GM12865 (cell line): Measurements from ENCODE around the gene QDPR.
A peak's percentile ranks its signal among the peaks of the same experiment; 100 is the strongest.

Source experiments
- DNase-seq: peaks from one replicate; pipeline ENCODE4 v3.0.0; 2010; ENCODE audit warnings: low read depth
- H3K4me3 ChIP-seq: 2 replicates; pipeline ENCODE4 v1.5.1; 2011; ENCODE audit warnings: mild to moderate bottlenecking, low read depth, low read length, control low read depth
- TF ChIP-seq, protein P1 (sequence below): IDR thresholded peaks from 2 replicates; pipeline ENCODE4 v1.5.1; 2011; ENCODE audit warnings: low read length, control low read depth, low read depth, inconsistent platforms; ENCODE audit not compliant: insufficient read depth; ENCODE audit errors: missing control alignments

The QDPR gene

DNA sequence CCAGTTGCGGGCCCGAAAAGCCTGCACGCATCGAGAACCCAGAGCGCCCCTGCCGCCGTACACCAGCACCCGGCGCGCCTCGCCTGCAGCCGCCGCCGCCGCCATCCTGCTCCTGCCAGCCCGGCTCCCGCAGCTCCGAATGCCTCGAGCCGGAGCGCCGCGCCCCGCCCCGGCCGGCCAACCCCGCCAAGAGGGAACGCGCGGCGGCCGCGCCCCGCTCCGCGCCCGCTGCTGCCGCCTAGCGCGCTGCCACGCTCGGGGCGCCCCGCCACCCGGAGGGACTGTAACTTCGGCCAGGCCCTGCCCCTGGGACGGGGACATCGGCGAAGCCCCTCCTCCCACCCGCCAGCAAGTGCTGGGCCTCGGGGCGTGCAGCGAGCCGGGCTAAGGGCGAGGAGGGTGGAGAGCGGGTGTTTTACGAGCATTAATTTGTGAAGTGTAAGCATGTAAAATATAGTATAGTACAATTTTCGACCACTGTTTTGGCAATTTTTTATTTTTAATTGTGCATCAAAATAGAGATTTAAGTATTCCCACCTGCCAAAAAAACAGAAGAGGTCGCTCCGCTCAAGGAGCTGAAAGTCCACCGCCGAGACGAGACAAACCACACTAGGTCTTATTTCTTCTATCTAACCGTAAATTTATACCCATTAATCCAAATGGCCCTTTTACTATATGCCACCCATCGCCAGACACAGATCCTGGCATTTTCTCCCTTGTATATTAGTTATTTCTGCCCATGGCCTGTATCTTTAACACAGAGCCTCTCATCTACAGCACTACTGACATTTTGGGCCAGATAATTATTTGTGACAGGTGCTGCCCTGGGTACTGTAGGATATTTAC, at the start of gene QDPR:
Gene QDPR, minus strand, starts transcription at position 141 of the 846 bp plus-strand sequence. Its CDS starts 36 bp downstream, at position 105.
- DNase-seq, result peak; percentile 89

DNA sequence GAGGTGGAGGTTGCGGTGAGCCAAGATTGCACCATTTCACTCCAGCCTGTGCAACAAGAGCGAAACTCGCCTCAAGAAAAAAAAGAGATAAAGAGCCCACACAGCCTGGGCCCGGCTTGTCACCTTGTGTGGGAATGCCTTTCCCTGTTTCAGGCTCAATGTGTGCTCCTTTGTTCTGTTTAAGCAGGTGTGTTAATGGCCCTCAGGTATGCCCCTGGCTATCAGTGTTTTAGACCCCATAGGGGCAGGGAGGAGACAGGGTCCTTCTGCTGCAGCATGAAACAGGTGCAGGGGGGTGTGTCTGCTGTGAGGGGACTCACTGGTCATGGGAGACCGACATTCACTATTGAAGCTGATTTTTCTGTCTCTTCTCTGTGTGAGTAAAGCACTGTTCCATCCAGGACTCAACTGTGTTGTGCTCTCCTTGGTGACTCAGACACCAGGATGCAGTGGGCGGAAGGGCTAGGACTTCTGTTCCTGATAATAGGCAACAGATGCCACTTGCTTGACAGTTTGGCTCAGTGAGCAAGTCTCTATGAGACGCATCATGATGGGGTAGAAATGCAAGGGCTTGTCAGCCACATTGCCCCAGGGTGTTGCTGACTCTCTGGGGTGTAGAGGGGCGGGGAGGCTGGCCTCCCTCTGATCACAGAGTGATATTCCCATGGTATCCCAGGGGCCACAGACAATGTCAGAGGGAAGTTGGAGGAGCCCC, 49.5 kb upstream of the QDPR start:
- DNase-seq, result no peak
- H3K4me3 ChIP-seq, result no peak overlapping the region
- TF ChIP-seq, protein P1, sequence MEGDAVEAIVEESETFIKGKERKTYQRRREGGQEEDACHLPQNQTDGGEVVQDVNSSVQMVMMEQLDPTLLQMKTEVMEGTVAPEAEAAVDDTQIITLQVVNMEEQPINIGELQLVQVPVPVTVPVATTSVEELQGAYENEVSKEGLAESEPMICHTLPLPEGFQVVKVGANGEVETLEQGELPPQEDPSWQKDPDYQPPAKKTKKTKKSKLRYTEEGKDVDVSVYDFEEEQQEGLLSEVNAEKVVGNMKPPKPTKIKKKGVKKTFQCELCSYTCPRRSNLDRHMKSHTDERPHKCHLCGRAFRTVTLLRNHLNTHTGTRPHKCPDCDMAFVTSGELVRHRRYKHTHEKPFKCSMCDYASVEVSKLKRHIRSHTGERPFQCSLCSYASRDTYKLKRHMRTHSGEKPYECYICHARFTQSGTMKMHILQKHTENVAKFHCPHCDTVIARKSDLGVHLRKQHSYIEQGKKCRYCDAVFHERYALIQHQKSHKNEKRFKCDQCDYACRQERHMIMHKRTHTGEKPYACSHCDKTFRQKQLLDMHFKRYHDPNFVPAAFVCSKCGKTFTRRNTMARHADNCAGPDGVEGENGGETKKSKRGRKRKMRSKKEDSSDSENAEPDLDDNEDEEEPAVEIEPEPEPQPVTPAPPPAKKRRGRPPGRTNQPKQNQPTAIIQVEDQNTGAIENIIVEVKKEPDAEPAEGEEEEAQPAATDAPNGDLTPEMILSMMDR, result no peak

More for the DNA sequence above, at the start of gene QDPR:
- TF ChIP-seq, protein P1, result peak; percentile 38
- peak within 1 kb of the TSS; percentile 65 for H3K4me3 ChIP-seq

DNA sequence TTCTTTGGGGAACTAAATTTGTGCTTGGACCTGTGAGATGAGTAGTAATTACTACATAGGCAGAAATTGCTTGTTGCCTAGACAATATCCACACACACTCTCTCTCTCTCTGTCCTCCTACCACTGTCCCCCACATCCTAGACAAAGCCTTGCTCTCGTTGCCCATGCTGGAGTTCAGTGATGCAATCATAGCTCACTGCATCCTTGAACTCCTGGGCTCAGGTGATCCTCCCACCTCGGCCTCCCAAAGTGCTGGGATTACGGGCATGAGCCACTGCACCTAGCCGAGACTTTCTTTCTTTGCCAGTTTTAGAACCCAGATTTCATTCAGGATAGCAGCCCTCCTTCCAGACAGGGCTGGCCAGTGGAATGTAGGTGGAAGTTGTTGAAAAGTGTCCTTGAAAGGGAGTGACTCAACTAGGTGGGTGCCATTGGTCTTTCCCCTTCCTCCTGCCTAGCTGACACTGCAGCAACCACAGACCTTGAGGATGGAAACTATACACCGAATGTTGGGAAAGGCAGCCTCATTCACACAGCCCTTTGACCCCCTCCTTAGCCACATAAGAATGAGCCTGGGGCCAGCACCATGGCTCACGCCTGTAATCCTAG, 48.3 kb upstream of the QDPR start:
- TF ChIP-seq, protein P1, result no peak
- no peak overlapping the region for H3K4me3 ChIP-seq

DNA sequence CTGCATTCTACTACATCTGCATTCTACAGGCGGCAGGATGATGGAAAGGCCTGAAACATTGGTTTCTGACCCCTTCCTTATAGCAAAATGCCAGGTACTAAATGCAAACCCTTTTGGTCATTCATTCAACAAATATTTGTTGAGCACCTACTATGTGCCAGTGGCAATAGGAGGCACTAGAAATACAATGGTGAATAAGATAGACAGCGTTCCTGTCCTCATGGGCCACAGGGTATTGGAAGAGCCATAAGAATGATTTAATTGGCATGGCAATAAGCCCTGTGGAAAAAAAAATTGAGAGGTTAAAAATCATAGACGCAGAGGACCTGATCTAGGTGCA, 47.8 kb upstream of the QDPR start:
- TF ChIP-seq, protein P1, result no peak
- DNase-seq, result no peak
- H3K4me3 ChIP-seq, result no peak overlapping the region

More for the DNA sequence above, 48.3 kb upstream of the QDPR start:
- DNase-seq, result no peak

DNA sequence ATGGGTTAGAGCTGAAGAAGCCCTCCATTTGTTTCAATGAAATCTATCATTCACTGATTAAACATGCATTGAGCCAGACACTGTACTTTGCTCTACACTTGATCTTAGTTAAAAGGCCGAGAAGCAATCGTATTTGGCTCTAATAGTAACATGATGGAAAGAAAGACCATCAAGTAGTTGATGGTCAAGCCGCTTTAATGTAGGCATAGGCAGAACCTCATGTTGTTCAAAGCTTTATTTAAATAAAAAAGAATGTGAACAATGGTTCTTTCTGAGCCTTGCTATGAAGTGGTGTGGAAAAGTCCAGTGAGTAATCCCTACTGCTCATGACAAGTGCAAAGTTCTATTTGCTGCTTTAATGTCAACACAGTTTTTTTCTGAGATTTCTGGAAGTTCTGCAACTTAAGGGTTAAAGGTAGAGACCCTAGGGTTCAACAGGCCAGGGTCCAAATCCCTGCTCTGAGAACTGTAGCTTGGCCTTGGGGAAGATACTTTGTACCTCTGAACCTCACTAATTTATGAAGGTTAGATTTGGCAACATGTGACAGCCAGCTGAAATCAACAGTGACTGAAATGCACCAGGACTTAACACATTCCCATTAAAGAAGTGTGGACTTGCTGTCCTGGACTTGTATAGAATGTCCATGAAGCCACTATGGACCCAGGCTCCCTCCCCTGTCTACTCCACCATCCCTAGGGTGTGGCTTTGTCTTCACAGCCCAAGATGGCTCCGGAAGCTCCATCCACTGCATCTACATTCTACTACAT, 47.2 kb upstream of the QDPR start:
- TF ChIP-seq, protein P1, result no peak
- H3K4me3 ChIP-seq, result no peak overlapping the region
- no peak for DNase-seq

DNA sequence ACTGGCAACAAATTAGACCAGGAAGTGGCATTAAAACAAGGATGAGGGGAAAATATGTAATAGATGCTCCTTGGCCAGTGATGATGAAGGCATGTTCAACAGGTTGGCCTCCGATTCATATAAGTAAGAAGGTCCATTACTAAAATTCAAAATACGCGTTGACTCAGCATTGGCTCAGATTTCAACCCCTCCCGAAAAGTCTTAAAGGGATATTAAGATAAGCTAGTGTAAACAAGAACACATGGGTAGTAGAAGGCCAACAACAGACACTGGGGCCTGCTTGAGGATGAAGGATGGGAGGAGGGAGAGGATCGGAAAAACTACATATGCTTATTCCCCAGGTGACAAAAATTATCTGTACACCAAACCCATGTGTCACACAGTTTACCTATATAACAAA, 46.0 kb upstream of the QDPR start:
- TF ChIP-seq, protein P1, result no peak
- no peak for DNase-seq
- no peak overlapping the region for H3K4me3 ChIP-seq
